Measurements from ENCODE around the gene C11orf21. TPM values are rescaled to one million over a fixed set of nuclear protein-coding genes. Genes with fewer than 3 reads are reported as not detected.

Gene C11orf21
- total and polyA plus RNA-seq, 9 of the 15 experiments (the other 6 are each of a cell fraction or from before 2014, with no cell fraction given) = 0.10 to 2.6 (median 2.0) TPM

- 0 out of 2 replicates have a peak, but pooled peaks have one; percentile 76 for TF ChIP-seq RERE (CRISPR knock-in tag; IDR thresholded peaks at IDR 0.05; ENCODE audit: borderline replicate concordance)
- TF ChIP-seq FOXP4 (CRISPR knock-in tag; IDR thresholded peaks at IDR 0.05; ENCODE audit: borderline replicate concordance) = peak; percentile 49; the same call in 1 of the 2 replicates
- no peak for TF ChIP-seq CREB1 (IDR thresholded peaks at IDR 0.05)
- TF ChIP-seq CREB1 (CRISPR knock-in tag; IDR thresholded peaks at IDR 0.05) = 0 out of 2 replicates have a peak, but pooled peaks have one; percentile 44
- no peak for TF ChIP-seq FOSL1 (tag; conservative IDR thresholded peaks at IDR 0.05)
- TF ChIP-seq CHD1 (IDR thresholded peaks at IDR 0.05; ENCODE audit: low read length) = no peak
- TF ChIP-seq MED1 (CRISPR knock-in tag; IDR thresholded peaks at IDR 0.05; ENCODE audit: borderline replicate concordance) = no peak
- peak in 1 of 2 experiments; percentile 10; a peak in 2 of 4 replicates for TF ChIP-seq NRF1 (conservative IDR thresholded peaks at IDR 0.05 in 1 of 2, IDR thresholded peaks at IDR 0.05 in 1 of 2)
- TF ChIP-seq, protein P1, sequence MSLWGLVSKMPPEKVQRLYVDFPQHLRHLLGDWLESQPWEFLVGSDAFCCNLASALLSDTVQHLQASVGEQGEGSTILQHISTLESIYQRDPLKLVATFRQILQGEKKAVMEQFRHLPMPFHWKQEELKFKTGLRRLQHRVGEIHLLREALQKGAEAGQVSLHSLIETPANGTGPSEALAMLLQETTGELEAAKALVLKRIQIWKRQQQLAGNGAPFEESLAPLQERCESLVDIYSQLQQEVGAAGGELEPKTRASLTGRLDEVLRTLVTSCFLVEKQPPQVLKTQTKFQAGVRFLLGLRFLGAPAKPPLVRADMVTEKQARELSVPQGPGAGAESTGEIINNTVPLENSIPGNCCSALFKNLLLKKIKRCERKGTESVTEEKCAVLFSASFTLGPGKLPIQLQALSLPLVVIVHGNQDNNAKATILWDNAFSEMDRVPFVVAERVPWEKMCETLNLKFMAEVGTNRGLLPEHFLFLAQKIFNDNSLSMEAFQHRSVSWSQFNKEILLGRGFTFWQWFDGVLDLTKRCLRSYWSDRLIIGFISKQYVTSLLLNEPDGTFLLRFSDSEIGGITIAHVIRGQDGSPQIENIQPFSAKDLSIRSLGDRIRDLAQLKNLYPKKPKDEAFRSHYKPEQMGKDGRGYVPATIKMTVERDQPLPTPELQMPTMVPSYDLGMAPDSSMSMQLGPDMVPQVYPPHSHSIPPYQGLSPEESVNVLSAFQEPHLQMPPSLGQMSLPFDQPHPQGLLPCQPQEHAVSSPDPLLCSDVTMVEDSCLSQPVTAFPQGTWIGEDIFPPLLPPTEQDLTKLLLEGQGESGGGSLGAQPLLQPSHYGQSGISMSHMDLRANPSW (CRISPR knock-in tag; IDR thresholded peaks at IDR 0.05) = no peak
- no peak for TF ChIP-seq ZBTB17 (CRISPR knock-in tag; IDR thresholded peaks at IDR 0.05)
- TF ChIP-seq MECOM (CRISPR knock-in tag; IDR thresholded peaks at IDR 0.05) = no peak
Observed at GRCh38 chr11:2269601-2270321, 32.0 kb downstream of the C11orf21 start (continued).

All from K562 (cell line).